ENCODE results near the gene NUDT12. TPM values are rescaled to one million over a fixed set of nuclear protein-coding genes. Genes with fewer than 3 reads are reported as not detected.
A peak's percentile ranks its signal among the peaks of the same experiment; 100 is the strongest.

Gene NUDT12
- total RNA-seq, 1 experiment from 2014 or later, result 12.9 TPM

GRCh38 chr5:103523319-103523718, 39.3 kb downstream of the NUDT12 start:
- intact Hi-C loops (cut with micrococcal nuclease; ENCODE audit: unreplicated experiment), result no loop called here
- ChIA-PET CTCF (no interaction called here), POLR2A (ENCODE audit: unreplicated experiment) (no interaction called here)
- no TSS peak for BruUV-seq (replicated peaks)
- Histone ChIP-seq H3K27me3 (ENCODE audit: insufficient read depth, low read depth) (no peaks in the 10 kb centered on the region), H3K79me2 (ENCODE audit: low read depth) (no peaks in the 10 kb centered on the region), H3K9me3 (ENCODE audit: insufficient read depth, low read depth) (no peaks in the 10 kb centered on the region), H4K20me1 (ENCODE audit: insufficient read depth) (no peaks in the 10 kb centered on the region), H3F3A (ENCODE audit: insufficient read depth, low read depth) (peaks cover 4% of the 10 kb centered on the region; the same call in 1 of the 2 replicates), H3K4me3 (no peak overlapping the region), H2AFZ (peak overlapping the region; percentile 71), H3K36me3 (ENCODE audit: low read depth) (no peaks in the 10 kb centered on the region), H3K27ac (peak overlapping the region; percentile 53), H3K4me2 (peak overlapping the region; percentile 42), H3K9me2 (ENCODE audit: insufficient read depth) (no peaks in the 10 kb centered on the region), H3K4me1 (replicated peaks; ENCODE audit: insufficient read depth) (peaks cover 17% of the 10 kb centered on the region)
- peak; percentile 26 to 63 for DNase-seq
- TF ChIP-seq CTCF (conservative IDR thresholded peaks at IDR 0.05), result no peak
- no peak for TF ChIP-seq EZH2 (IDR thresholded peaks at IDR 0.05; ENCODE audit: low read depth)

GRCh38 chr5:103522586-103522985, 40.0 kb downstream of the NUDT12 start:
- peak overlapping the region; percentile 42; the same call in 1 of the 2 replicates for H3K4me2 ChIP-seq
- no peaks in the 10 kb centered on the region for H3K9me2 ChIP-seq (ENCODE audit: insufficient read depth)
- no peak overlapping the region for H2AFZ ChIP-seq
- TF ChIP-seq EZH2 (IDR thresholded peaks at IDR 0.05; ENCODE audit: low read depth), result no peak
- TF ChIP-seq CTCF (conservative IDR thresholded peaks at IDR 0.05), result no peak
- peaks cover 17% of the 10 kb centered on the region for H3K4me1 ChIP-seq (replicated peaks; ENCODE audit: insufficient read depth)
- no peak for DNase-seq
- no peak overlapping the region for H3K4me3 ChIP-seq
- no peaks in the 10 kb centered on the region for H3K27me3 ChIP-seq (ENCODE audit: insufficient read depth, low read depth)
- ChIA-PET CTCF (no interaction called here), POLR2A (ENCODE audit: unreplicated experiment) (no interaction called here)
- no peaks in the 10 kb centered on the region for H3K36me3 ChIP-seq (ENCODE audit: low read depth)
- no TSS peak for BruUV-seq (replicated peaks)
- no peaks in the 10 kb centered on the region for H3K79me2 ChIP-seq (ENCODE audit: low read depth)
- H4K20me1 ChIP-seq (ENCODE audit: insufficient read depth), result no peaks in the 10 kb centered on the region
- peak overlapping the region; percentile 53; the same call in 1 of the 2 replicates for H3K27ac ChIP-seq
- peaks cover 4% of the 10 kb centered on the region; the same call in 1 of the 2 replicates for H3F3A ChIP-seq (ENCODE audit: insufficient read depth, low read depth)
- intact Hi-C loops (cut with micrococcal nuclease; ENCODE audit: unreplicated experiment), result no loop called here
- no peaks in the 10 kb centered on the region for H3K9me3 ChIP-seq (ENCODE audit: insufficient read depth, low read depth)

GRCh38 chr5:103519550-103519949, 43.0 kb downstream of the NUDT12 start:
- DNase-seq, result no peak
- H3K36me3 ChIP-seq (ENCODE audit: low read depth), result no peaks in the 10 kb centered on the region
- no peaks in the 10 kb centered on the region for H4K20me1 ChIP-seq (ENCODE audit: insufficient read depth)
- no TSS peak for BruUV-seq (replicated peaks)
- POLR2A ChIA-PET (ENCODE audit: unreplicated experiment), result interaction anchor here (0.6 kb wide), 1 partner anchor 308 kb away, joined by 5 read pairs; no protein-coding TSS in a partner anchor
- CTCF ChIA-PET, result interaction anchor here (0.5 kb wide), 1 partner anchor 484 kb away, joined by 4 read pairs; no protein-coding TSS in a partner anchor
- peaks cover 4% of the 10 kb centered on the region; the same call in 1 of the 2 replicates for H3F3A ChIP-seq (ENCODE audit: insufficient read depth, low read depth)
- TF ChIP-seq EZH2 (IDR thresholded peaks at IDR 0.05; ENCODE audit: low read depth) (no peak), CTCF (conservative IDR thresholded peaks at IDR 0.05) (no peak)
- no peak overlapping the region for H2AFZ ChIP-seq
- no peaks in the 10 kb centered on the region for H3K9me3 ChIP-seq (ENCODE audit: insufficient read depth, low read depth)
- no peak overlapping the region for H3K27ac ChIP-seq
- no peaks in the 10 kb centered on the region for H3K27me3 ChIP-seq (ENCODE audit: insufficient read depth, low read depth)
- H3K4me2 ChIP-seq, result no peak overlapping the region
- H3K4me1 ChIP-seq (replicated peaks; ENCODE audit: insufficient read depth), result peaks cover 17% of the 10 kb centered on the region
- intact Hi-C loops (cut with micrococcal nuclease; ENCODE audit: unreplicated experiment), result no loop called here
- no peaks in the 10 kb centered on the region for H3K9me2 ChIP-seq (ENCODE audit: insufficient read depth)
- H3K79me2 ChIP-seq (ENCODE audit: low read depth), result no peaks in the 10 kb centered on the region
- H3K4me3 ChIP-seq, result no peak overlapping the region
